DMS53 treated with DMSO at 0.1 percent for 48 hours (cell line): ENCODE measurements around the gene SNX1.

ENCODE experiments used
- DNase-seq: peaks from one replicate; lab custom pipeline; 2025; ENCODE audit not compliant: unreplicated experiment; lab: John Stamatoyannopoulos, UW

Gene SNX1

DNA sequence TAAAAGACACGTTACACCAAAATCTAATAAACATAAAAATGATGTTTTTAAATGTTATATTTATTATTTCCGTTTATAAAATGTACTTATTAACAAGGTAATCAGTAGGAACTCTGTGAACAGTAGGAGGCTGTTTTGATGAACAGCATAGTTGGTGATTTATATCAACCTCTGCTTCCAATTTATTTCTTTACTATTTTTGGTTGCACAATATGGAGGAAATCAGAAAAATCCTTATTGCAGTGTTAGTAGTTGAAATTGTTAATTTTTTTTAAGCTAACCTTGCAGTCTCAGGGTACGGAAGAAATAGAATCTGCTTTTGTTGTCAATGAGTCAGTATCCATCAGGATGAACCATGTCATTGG lies 50.7 kb downstream of the SNX1 start:
- DNase-seq = no peak

DNA sequence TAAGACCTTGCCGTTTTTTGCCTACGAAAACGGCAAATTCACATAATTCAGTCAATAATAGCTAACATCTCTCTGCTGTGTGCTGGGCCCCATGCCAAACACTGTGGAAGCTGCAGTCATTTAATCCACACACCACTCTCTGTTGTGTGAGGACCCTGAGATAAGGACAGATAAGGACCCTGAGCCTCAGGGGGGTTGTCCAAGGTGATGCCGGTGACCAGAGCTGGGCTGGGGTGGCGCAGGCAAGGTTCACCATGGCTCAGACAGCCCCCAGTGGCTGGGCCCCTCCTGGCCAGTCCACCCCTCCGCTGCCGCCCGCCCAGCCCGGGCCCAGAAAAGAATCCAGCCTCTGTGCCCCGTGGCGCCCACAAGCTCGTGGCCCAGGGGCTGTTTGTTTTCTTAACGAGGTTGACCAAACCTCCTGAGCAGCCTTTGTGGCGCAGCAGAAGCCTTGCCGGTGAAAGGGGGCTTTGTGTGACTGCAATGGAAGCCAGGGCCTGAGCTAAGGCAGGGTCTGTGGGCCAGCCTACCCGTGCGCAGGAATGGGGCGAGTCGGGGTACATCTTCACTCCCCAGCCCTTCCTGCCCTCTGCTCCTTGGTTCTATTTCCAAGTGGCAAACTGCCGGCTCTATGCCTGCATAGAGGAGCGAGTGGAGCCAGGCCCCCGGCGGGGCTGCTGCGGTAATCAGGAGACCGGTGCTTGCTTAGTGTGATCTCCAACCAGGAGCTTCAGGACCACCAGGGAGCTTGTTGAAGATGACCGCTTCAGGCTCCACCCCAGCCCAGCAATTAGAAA lies 51.3 kb downstream of the SNX1 start:
- no peak for DNase-seq

- DNase-seq = no peak
Observed at GRCh38 chr15:64148168-64148567, 52.4 kb downstream of the SNX1 start.

- DNase-seq = no peak
Observed at GRCh38 chr15:64148581-64148980, 52.8 kb downstream of the SNX1 start.

DNA sequence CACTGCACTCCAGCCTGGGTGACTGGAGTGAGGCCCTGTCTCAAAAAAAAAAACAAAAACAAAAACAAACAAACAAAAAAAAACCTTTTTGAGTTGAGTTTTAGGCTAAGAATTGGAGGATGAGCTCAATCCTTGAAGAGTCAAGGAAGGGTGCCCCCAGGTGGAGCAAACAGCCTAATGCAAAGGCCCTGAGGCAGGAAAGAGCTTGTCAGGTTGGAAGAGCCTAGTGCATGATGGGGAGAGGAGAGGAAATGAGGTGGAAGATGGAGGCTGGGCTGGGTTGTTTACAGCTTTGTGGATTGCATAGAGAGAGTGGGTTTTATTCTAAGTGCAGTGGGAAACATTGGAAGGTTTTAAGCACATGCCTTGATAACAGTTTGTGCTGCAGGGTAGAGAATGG lies 53.6 kb downstream of the SNX1 start:
- no peak for DNase-seq

GRCh38 chr15:64149893-64150578 lies 54.3 kb downstream of the SNX1 start:
- no peak for DNase-seq

- DNase-seq = no peak
Observed at GRCh38 chr15:64151727-64152506, 56.1 kb downstream of the SNX1 start, which contains the start of gene SNX22. SNX22 (plus strand) TSS chr15:64151731; CDS start chr15:64151776, 45 bp downstream.

GRCh38 chr15:64152507-64153387 lies 57.0 kb downstream of the SNX1 start:
- DNase-seq = peak; percentile 27

DNA sequence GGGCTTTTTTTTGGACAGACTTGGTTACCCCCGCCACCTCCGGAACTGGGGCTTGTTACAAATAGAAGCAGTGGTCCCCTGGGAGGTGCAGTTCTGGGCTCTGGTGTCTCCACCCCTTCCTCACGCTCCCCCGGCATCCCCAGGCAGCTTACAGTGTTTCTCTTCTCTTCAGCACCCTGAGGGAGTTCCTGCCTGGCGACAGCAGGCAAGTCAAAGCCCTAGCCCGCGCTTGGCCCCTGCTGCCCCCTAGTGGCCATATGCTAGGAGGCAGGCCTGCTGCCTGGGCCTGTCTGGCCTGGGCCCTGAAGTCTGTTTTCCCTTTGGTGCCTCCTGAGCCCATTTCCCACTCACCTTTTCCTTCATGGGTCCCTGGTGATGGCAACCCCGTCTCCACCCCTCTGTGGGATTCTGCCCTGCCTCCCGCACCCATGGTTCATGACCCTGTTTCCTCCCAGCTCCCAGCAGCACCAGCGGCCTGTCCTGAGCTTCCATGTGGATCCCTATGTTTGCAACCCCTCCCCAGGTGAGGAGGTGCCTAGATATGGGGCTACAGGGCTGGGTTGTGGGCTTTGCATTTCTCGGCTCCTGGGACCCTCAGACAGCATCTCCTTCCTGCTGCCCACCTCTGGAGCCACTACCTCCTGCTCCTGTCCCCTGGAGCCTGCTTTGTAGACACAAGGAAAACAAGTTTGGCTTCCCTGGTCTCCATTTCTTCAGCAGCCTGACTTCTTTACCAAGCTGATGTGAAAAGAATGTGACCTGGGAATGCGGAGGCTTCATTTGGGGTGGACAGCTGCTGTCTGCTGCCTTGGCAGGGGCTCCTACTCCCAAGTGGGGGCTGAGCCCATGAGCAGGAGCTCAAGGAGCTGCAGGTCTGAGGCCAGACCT lies 57.9 kb downstream of the SNX1 start:
- peak; percentile 80 for DNase-seq

GRCh38 chr15:64155802-64156651 lies 60.2 kb downstream of the SNX1 start:
- no peak for DNase-seq

DNA sequence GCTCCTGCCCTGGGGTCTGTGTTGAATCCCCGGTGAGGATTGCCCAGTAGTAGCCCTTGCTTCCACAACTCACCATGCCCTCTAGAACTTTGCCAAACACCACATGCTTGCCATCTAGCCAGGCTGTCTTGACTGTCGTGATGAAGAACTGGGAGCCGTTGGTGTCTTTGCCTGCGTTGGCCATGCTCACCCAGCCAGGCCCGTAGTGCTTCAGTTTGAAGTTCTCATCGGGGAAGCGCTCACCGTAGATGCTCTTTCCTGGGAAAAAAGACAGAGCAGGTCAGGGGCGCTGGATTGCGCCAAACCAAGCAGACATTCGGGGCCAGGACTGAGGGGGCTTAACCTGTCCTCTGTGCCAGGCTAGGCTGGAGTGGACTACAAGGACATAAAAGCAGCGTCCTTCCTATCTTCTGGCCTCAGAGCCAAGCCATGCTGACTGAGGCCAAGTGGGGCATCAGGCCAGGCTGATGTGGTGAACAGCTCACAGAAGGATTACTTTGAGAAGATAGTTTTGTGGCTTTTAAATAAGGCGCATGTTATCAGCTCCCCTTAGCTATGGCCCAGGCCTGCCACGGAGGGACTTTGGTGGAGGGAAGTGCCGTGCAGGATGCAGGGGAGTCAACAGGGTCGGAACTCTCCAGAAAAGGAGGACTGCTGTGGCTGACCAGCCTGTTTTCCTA lies 61.0 kb downstream of the SNX1 start:
- no peak for DNase-seq

GRCh38 chr15:64157599-64158125 lies 61.9 kb downstream of the SNX1 start:
- DNase-seq = no peak

DNA sequence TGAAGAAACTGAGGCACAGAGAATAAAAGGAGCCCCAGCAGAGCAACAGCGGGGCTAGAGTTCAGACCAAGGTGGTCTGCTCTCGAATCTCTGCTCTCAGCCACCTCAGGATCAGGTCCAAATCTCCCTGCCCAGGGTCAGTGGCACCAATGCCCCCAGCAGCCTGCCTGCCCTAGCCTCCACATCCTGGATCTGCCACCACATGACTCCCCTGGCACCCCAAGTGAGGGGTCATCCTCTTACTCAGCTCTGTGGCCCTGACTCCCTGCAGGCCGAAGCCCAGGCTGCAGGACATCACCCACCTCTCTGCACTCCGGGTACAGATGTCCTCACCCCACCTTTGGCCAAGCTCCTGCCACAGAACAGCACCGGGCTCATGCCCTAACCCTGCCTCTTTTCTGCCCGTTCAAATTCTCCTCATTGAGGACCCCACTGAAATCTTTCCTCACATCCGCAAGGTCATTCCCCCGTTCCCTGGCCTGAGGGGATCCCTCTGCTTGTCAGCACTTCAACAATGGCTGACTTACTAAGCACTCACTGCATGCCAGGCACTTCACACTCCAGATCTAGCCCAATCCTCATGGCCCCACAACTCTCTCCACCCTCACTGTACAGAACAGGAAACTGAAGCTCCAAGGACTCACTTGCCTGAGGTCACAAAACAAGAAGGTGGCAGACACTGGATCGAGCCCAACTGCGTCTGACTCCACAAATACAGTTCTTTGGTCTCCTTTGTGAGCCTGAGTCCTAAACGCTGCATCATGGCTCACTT lies 62.8 kb downstream of the SNX1 start:
- no peak for DNase-seq

GRCh38 chr15:64161688-64162477 lies 66.1 kb downstream of the SNX1 start:
- no peak for DNase-seq

DNA sequence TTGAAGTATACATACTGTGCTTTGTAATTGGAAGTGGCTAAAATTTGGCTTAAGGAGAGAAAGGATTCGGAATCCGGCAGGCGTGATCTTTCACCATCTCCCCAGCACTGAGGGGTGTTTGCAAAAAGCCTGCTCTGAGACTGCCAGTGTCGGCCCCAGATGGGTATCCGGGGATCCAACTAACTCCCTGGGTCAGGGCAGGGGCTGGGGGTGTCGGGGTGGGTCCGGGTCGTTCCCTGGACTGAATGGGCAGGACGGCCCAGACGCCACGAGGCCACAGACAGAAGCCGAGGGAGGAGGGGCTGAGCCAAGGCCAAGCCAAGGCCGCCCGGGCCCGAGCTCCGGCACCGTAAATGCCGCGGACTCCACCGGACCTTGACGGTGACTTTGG lies 66.7 kb downstream of the SNX1 start:
- no peak for DNase-seq

DNA sequence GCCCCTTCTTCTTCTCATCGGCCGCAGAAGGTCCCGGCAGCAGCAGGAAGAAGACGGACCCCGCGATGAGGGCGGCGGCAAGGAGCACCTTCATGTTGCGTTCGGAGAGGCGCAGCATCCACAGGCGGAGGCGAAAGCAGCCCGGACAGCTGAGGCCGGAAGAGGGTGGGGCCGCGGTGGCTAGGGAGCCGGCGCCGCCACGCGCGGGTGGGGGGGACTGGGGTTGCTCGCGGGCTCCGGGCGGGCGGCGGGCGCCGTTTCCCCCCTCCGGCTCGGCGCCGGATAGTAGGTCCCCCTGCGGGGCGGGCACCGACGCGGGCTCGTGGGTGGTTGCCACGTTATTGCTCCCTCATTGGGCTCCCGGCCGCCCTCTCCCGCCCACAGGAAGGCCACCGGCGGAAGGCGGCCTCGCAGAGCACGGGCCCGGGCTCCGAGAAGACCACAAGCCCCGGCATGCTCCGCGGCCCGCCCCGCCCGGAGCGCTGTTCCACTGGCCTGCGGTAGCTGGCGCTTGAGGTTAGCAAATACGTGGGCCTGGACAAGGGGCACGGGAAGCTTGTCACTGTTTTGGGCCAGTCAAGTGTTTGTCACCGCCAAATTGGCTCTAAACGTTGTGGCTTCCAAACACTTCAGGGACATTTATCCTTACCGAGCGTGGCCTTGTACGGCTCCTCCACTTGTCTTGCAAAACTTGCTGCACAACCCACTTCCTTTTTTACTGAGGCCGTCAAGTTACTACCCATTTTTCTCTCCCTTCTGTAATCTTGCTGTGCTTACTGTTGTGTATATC lies 67.3 kb downstream of the SNX1 start, which contains the start of gene PPIB:
PPIB (minus strand) TSS at position 154 of the 790 bp plus-strand sequence; CDS start at position 118, 36 bp downstream.
- peak; percentile 85 for DNase-seq
